ENCODE results near the gene DTWD2. TPM values are rescaled to one million over a fixed set of nuclear protein-coding genes. Genes with fewer than 3 reads are reported as not detected.
"Not testable (repeated sequence)": the region's sequence is repeated elsewhere in the genome, so short reads cannot be mapped to it uniquely, and the experiment has no call there.

Gene DTWD2
- total RNA-seq, 2 donors from 2014 or later, result 3.3 to 4.9 TPM

GRCh38 chr5:119019501-119019900 is 31.2 kb upstream of the DTWD2 start:
- Mint-ChIP-seq H3K4me3 (no peak overlapping the region), H3K9me3 (no peaks in the 10 kb centered on the region), H3K27ac (no peak overlapping the region), H3K36me3 (no peaks in the 10 kb centered on the region), H3K27me3 (no peaks in the 10 kb centered on the region), H3K4me1 (ENCODE audit: low read depth in 2 of 2) (peaks cover 0 to 2% of the 10 kb centered on the region in 2 donors)
- DNase-seq (ENCODE audit: low spot score), result no peak
- ATAC-seq, result no peak

GRCh38 chr5:119017994-119018393 is 29.6 kb upstream of the DTWD2 start:
- peaks cover 0 to 2% of the 10 kb centered on the region in 2 donors for H3K4me1 Mint-ChIP-seq (ENCODE audit: low read depth in 2 of 2)
- ATAC-seq (no peak), DNase-seq (ENCODE audit: low spot score) (no peak)
- H3K4me3 Mint-ChIP-seq, result no peak overlapping the region
- no peak overlapping the region for H3K27ac Mint-ChIP-seq
- H3K9me3 Mint-ChIP-seq, result no peaks in the 10 kb centered on the region
- H3K27me3 Mint-ChIP-seq, result no peaks in the 10 kb centered on the region
- H3K36me3 Mint-ChIP-seq, result no peaks in the 10 kb centered on the region

- no peak for ATAC-seq
These were observed 27.9 kb upstream of the DTWD2 start for GRCh38 chr5:119016125-119016774.

GRCh38 chr5:119011186-119011585 is 22.8 kb upstream of the DTWD2 start:
- H3K27me3 Mint-ChIP-seq, result no peaks in the 10 kb centered on the region
- DNase-seq (ENCODE audit: low spot score), result no peak

More at GRCh38 chr5:119016125-119016774, 27.9 kb upstream of the DTWD2 start:
- no peak overlapping the region for H3K27ac Mint-ChIP-seq
- no peaks in the 10 kb centered on the region for H3K4me1 Mint-ChIP-seq (ENCODE audit: low read depth in 2 of 2)
- H3K27me3 Mint-ChIP-seq, result no peaks in the 10 kb centered on the region
- no peak overlapping the region for H3K4me3 Mint-ChIP-seq
- DNase-seq (ENCODE audit: low spot score), result no peak
- no peaks in the 10 kb centered on the region for H3K36me3 Mint-ChIP-seq
- no peaks in the 10 kb centered on the region for H3K9me3 Mint-ChIP-seq

GRCh38 chr5:119010206-119010605 is 21.9 kb upstream of the DTWD2 start:
- Mint-ChIP-seq H3K9me3 (no peaks in the 10 kb centered on the region), H3K36me3 (no peaks in the 10 kb centered on the region), H3K4me1 (ENCODE audit: low read depth in 2 of 2) (no peaks in the 10 kb centered on the region), H3K27me3 (no peaks in the 10 kb centered on the region), H3K4me3 (no peak overlapping the region), H3K27ac (no peak overlapping the region)
- ATAC-seq (no peak), DNase-seq (ENCODE audit: low spot score) (no peak)

More at GRCh38 chr5:119011186-119011585, 22.8 kb upstream of the DTWD2 start:
- Mint-ChIP-seq H3K36me3 (no peaks in the 10 kb centered on the region), H3K9me3 (no peaks in the 10 kb centered on the region), H3K27ac (no peak overlapping the region), H3K4me1 (ENCODE audit: low read depth in 2 of 2) (no peaks in the 10 kb centered on the region), H3K4me3 (no peak overlapping the region)
- no peak for ATAC-seq

GRCh38 chr5:119009131-119009530 is 20.8 kb upstream of the DTWD2 start:
- Mint-ChIP-seq H3K27ac (no peak overlapping the region), H3K4me1 (ENCODE audit: low read depth in 2 of 2) (no peaks in the 10 kb centered on the region), H3K27me3 (no peaks in the 10 kb centered on the region), H3K9me3 (no peaks in the 10 kb centered on the region), H3K4me3 (no peak overlapping the region), H3K36me3 (no peaks in the 10 kb centered on the region)
- ATAC-seq (no peak), DNase-seq (ENCODE audit: low spot score) (no peak)

GRCh38 chr5:118999696-119000095 is 11.3 kb upstream of the DTWD2 start:
- Mint-ChIP-seq H3K36me3 (peaks cover 14% of the 10 kb centered on the region), H3K27ac (no peak overlapping the region), H3K4me1 (ENCODE audit: low read depth in 2 of 2) (no peaks in the 10 kb centered on the region), H3K4me3 (no peak overlapping the region), H3K9me3 (no peaks in the 10 kb centered on the region), H3K27me3 (peaks cover 9 to 11% of the 10 kb centered on the region in 2 donors)
- ATAC-seq (no peak), DNase-seq (ENCODE audit: low spot score) (no peak)

- peaks cover 9 to 12% of the 10 kb centered on the region in 2 donors for H3K27me3 Mint-ChIP-seq
- ATAC-seq; H3K9me3 Mint-ChIP-seq; H3K4me3 Mint-ChIP-seq; H3K4me1 Mint-ChIP-seq (ENCODE audit: low read depth in 2 of 2); H3K27ac Mint-ChIP-seq; DNase-seq (ENCODE audit: low spot score): not testable (repeated sequence)
- H3K36me3 Mint-ChIP-seq, result peaks cover 14% of the 10 kb centered on the region
These were observed 10.5 kb upstream of the DTWD2 start for GRCh38 chr5:118998861-118999260.

GRCh38 chr5:118996098-118996497 is 7.8 kb upstream of the DTWD2 start:
- no peaks in the 10 kb centered on the region for H3K9me3 Mint-ChIP-seq
- H3K36me3 Mint-ChIP-seq, result peaks cover 14% of the 10 kb centered on the region
- no peak overlapping the region for H3K4me3 Mint-ChIP-seq
- H3K4me1 Mint-ChIP-seq (ENCODE audit: low read depth in 2 of 2), result no peaks in the 10 kb centered on the region
- H3K27me3 Mint-ChIP-seq, result peaks cover 9 to 14% of the 10 kb centered on the region in 2 donors
- no peak for ATAC-seq
- no peak for DNase-seq (ENCODE audit: low spot score)
- H3K27ac Mint-ChIP-seq, result no peak overlapping the region

- no peaks in the 10 kb centered on the region for H3K9me3 Mint-ChIP-seq
- no peaks in the 10 kb centered on the region for H3K4me1 Mint-ChIP-seq (ENCODE audit: low read depth in 2 of 2)
- H3K27me3 Mint-ChIP-seq, result peaks cover 9 to 12% of the 10 kb centered on the region in 2 donors
- DNase-seq (ENCODE audit: low spot score), result no peak
- H3K4me3 Mint-ChIP-seq, result no peak overlapping the region
- no peak overlapping the region for H3K27ac Mint-ChIP-seq
- peaks cover 14% of the 10 kb centered on the region for H3K36me3 Mint-ChIP-seq
- ATAC-seq, result no peak
These were observed 6.2 kb upstream of the DTWD2 start for GRCh38 chr5:118994595-118994994.

GRCh38 chr5:118993118-118993517 is 4.8 kb upstream of the DTWD2 start:
- Mint-ChIP-seq H3K36me3 (peaks cover 14% of the 10 kb centered on the region), H3K27me3 (peaks cover 9 to 12% of the 10 kb centered on the region in 2 donors)
- DNase-seq (ENCODE audit: low spot score); H3K27ac Mint-ChIP-seq; H3K4me1 Mint-ChIP-seq (ENCODE audit: low read depth in 2 of 2); H3K9me3 Mint-ChIP-seq; H3K4me3 Mint-ChIP-seq; ATAC-seq: not testable (repeated sequence)

- Mint-ChIP-seq H3K36me3 (peaks cover 14% of the 10 kb centered on the region), H3K27me3 (peaks cover 9 to 12% of the 10 kb centered on the region in 2 donors), H3K4me1 (ENCODE audit: low read depth in 2 of 2) (peaks cover 12 to 15% of the 10 kb centered on the region in 2 donors)
- H3K9me3 Mint-ChIP-seq; ATAC-seq; H3K4me3 Mint-ChIP-seq; DNase-seq (ENCODE audit: low spot score); H3K27ac Mint-ChIP-seq: not testable (repeated sequence)
These were observed 3.7 kb upstream of the DTWD2 start for GRCh38 chr5:118992055-118992454.

GRCh38 chr5:118990582-118990981 is 2.2 kb upstream of the DTWD2 start:
- Mint-ChIP-seq H3K4me1 (ENCODE audit: low read depth in 2 of 2) (peaks cover 13 to 23% of the 10 kb centered on the region in 2 donors), H3K9me3 (no peaks in the 10 kb centered on the region), H3K4me3 (no peak overlapping the region), H3K27ac (no peak overlapping the region), H3K27me3 (peaks cover 7 to 10% of the 10 kb centered on the region in 2 donors), H3K36me3 (peaks cover 6% of the 10 kb centered on the region)
- DNase-seq (ENCODE audit: low spot score), result no peak
- ATAC-seq, result no peak

- H3K4me3 Mint-ChIP-seq, result no peak overlapping the region
- ATAC-seq, result no peak
These were observed 1.5 kb upstream of the DTWD2 start for GRCh38 chr5:118989816-118990215.

GRCh38 chr5:118988866-118989180 is 476 bp upstream of the DTWD2 start:
- Mint-ChIP-seq H3K27ac (peak overlapping the region; percentile 5 to 77), H3K4me3 (peak overlapping the region; percentile 76), H3K36me3 (no peaks in the 10 kb centered on the region)

More at GRCh38 chr5:118989816-118990215, 1.5 kb upstream of the DTWD2 start:
- H3K27ac Mint-ChIP-seq, result peak overlapping the region in 1 of 2 donors; percentile 77
- no peaks in the 10 kb centered on the region for H3K36me3 Mint-ChIP-seq
- no peaks in the 10 kb centered on the region for H3K9me3 Mint-ChIP-seq
- H3K4me1 Mint-ChIP-seq (ENCODE audit: low read depth in 2 of 2), result peaks cover 13 to 23% of the 10 kb centered on the region in 2 donors
- peaks cover 0 to 3% of the 10 kb centered on the region in 2 donors for H3K27me3 Mint-ChIP-seq
- DNase-seq (ENCODE audit: low spot score), result no peak

More at GRCh38 chr5:118988866-118989180, 476 bp upstream of the DTWD2 start:
- ATAC-seq, result no peak
- H3K9me3 Mint-ChIP-seq, result no peaks in the 10 kb centered on the region
- peaks cover 13 to 23% of the 10 kb centered on the region in 2 donors for H3K4me1 Mint-ChIP-seq (ENCODE audit: low read depth in 2 of 2)
- no peak for DNase-seq (ENCODE audit: low spot score)
- H3K27me3 Mint-ChIP-seq, result peaks cover 0 to 2% of the 10 kb centered on the region in 2 donors
